Stomach (tissue), 9 donors: Measurements from ENCODE around the gene BDH1. TPM values are rescaled to one million over a fixed set of nuclear protein-coding genes. Genes with fewer than 3 reads are reported as not detected.
"Not testable (repeated sequence)": the region's sequence is repeated elsewhere in the genome, so short reads cannot be mapped to it uniquely, and the experiment has no call there.

Experiments used
- DNase-seq, 2 donors: peaks; one replicate each; pipeline versions ENCODE4 v3.0.0 to v3.0.0-alpha.2; 2013 to 2019
- H3K27ac ChIP-seq, 5 donors: fragments of 200-600 bp in 4 of 5; sonication (generic) in 4 of 5; one replicate each; pipeline ENCODE4 v1.5.1; 2013 to 2019; ENCODE audit warnings: mild to moderate bottlenecking in 1 of 5, moderate library complexity in 1 of 5
- H3K27me3 ChIP-seq, 3 donors: fragments of 200-600 bp; sonication (generic); one replicate each; pipeline ENCODE4 v1.5.1; 2017 to 2019; ENCODE audit warnings: mixed run types in 1 of 3
- H3K36me3 ChIP-seq, 4 donors: fragments of 200-600 bp; sonication (generic); 1 replicate in 3 of 4; 2 replicates in 1 of 4; pipeline ENCODE4 v1.5.1; 2016 to 2019
- H3K4me1 ChIP-seq, 4 donors: fragments of 200-600 bp; sonication (generic); one replicate each; pipeline ENCODE4 v1.5.1; 2016 to 2019
- H3K4me3 ChIP-seq, 4 donors: fragments of 200-600 bp; sonication (generic) in 3 of 4; one replicate each; pipeline ENCODE4 v1.5.1; 2016 to 2019; ENCODE audit warnings: mild to moderate bottlenecking in 1 of 4
- H3K9me3 ChIP-seq, 4 donors: fragments of 200-600 bp; sonication (generic); one replicate each; pipeline ENCODE4 v1.5.1; 2016 to 2019
- CTCF ChIP-seq, 7 experiments: fragments of 450-650 bp in 4 of 7; fragments of 200-600 bp in 3 of 7; sonication (generic) in 3 of 7; IDR thresholded peaks; one replicate each; pipeline ENCODE4 v1.5.1; 2016 to 2019; ENCODE audit warnings: antibody characterized with exemption in 7 of 7, control low read depth in 2 of 7, mild to moderate bottlenecking in 1 of 7
- EP300 ChIP-seq: sonication (generic); formaldehyde crosslinking; IDR thresholded peaks from one replicate; pipeline ENCODE4 v1.6.1; 2017; ENCODE audit warnings: antibody characterized with exemption
- POLR2A ChIP-seq, 4 donors: fragments of 450-650 bp; IDR thresholded peaks; one replicate each; pipeline ENCODE4 v1.6.1; 2016; ENCODE audit warnings: antibody characterized with exemption in 4 of 4, control low read depth in 2 of 4, mild to moderate bottlenecking in 1 of 4, moderate library complexity in 1 of 4
- POLR2AphosphoS5 ChIP-seq, 3 donors: sonication (generic); formaldehyde crosslinking; IDR thresholded peaks; one replicate each; pipeline ENCODE4 v1.6.1; 2016; ENCODE audit warnings: antibody characterized with exemption in 3 of 3
- WGBS, 5 donors: extraction: QIAGEN DNeasy Blood & Tissue Kit in 3 of 5; methylation state at CpG; one replicate each; pipeline versions ENCODE4 v1.1.5 to v1.1.7; 2013 to 2018; 5-methylcytosine and 5-hydroxymethylcytosine counted together
- intact Hi-C: fragments of 100-400 bp; cut with DNase I; formaldehyde crosslinking; loops from one replicate; pipeline ENCODE4 v1.15.1; 2023; ENCODE audit warnings: low total_unique reads
- polyA plus RNA-seq, 3 donors: library from polyadenylated mRNA; stranded (reverse); fragments of 200-250 nt; gene quantifications; one replicate each; pipeline ENCODE4 v1.2.3, GENCODE V29; 2013
- total RNA-seq, 5 donors: library from RNA; depleted of rRNA; stranded (reverse); fragments of >200 nt; gene quantifications; one replicate each; pipeline versions ENCODE4 v1.1.0 to v1.2.3, GENCODE V29; 2014 to 2016
- donor health status: healthy with polysubstance abuse.
- donor health status: Bipolar disorder and iron deficiency.
- donor health status: healthy.

BDH1 gene
- total and polyA plus RNA-seq, 8 donors, result 3.5 to 128 (median 20.6) TPM

DNA sequence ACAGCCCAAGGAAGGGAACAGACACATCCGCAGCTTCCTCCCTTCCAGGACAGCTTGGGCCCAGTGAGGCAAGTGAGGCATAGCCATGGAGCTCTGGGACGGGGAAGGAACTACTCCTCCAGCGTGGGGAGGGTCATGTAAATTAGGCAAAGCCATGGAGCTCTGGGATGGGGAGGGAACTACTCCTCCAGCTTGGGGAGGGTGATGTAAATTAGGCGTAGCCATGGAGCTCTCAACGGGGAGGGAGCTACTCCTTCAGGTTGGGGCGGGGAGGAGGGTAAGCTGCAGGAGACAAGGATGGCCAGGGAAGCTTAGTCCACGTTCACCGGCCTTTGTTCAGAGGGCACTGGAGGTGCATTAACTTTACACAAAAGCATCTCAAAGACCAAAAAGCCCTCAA, 21.1 kb upstream of the BDH1 start:
- H3K27ac ChIP-seq, result no peak overlapping the region
- no peak for DNase-seq
- no peak for TF ChIP-seq POLR2AphosphoS5 (IDR thresholded peaks at IDR 0.05)
- TF ChIP-seq POLR2A (IDR thresholded peaks at IDR 0.05), result no peak
- TF ChIP-seq EP300, result no peak
- no peak for TF ChIP-seq CTCF (IDR thresholded peaks at IDR 0.05)
- no peaks in the 10 kb centered on the region for H3K9me3 ChIP-seq
- peaks cover 0 to 8% (median 0%) of the 10 kb centered on the region in 4 donors for H3K36me3 ChIP-seq
- no peaks in the 10 kb centered on the region for H3K4me1 ChIP-seq
- WGBS, 5 donors, result 75 to 88% (median 78%) methylated on average over 8 of the region's 8 CpGs
- H3K27me3 ChIP-seq, result no peaks in the 10 kb centered on the region
- no peak overlapping the region for H3K4me3 ChIP-seq
- intact Hi-C loops, result no loop called here

- Histone ChIP-seq H3K4me1 (no peaks in the 10 kb centered on the region), H3K36me3 (peaks cover 0 to 8% (median 0%) of the 10 kb centered on the region in 4 donors), H3K9me3 (no peaks in the 10 kb centered on the region), H3K27me3 (peaks cover 0 to 2% (median 0%) of the 10 kb centered on the region in 3 donors), H3K27ac (no peak overlapping the region), H3K4me3 (no peak overlapping the region)
- 84 to 91% (median 87%) methylated on average over 5 of the region's 5 CpGs for WGBS, 5 donors
- DNase-seq, result no peak
- no peak for TF ChIP-seq POLR2A (IDR thresholded peaks at IDR 0.05)
- TF ChIP-seq CTCF (IDR thresholded peaks at IDR 0.05), result no peak
- TF ChIP-seq POLR2AphosphoS5 (IDR thresholded peaks at IDR 0.05), result no peak
- no peak for TF ChIP-seq EP300
- intact Hi-C loops, result no loop called here
Observed at GRCh38 chr3:197575362-197575761, 19.6 kb upstream of the BDH1 start.

DNA sequence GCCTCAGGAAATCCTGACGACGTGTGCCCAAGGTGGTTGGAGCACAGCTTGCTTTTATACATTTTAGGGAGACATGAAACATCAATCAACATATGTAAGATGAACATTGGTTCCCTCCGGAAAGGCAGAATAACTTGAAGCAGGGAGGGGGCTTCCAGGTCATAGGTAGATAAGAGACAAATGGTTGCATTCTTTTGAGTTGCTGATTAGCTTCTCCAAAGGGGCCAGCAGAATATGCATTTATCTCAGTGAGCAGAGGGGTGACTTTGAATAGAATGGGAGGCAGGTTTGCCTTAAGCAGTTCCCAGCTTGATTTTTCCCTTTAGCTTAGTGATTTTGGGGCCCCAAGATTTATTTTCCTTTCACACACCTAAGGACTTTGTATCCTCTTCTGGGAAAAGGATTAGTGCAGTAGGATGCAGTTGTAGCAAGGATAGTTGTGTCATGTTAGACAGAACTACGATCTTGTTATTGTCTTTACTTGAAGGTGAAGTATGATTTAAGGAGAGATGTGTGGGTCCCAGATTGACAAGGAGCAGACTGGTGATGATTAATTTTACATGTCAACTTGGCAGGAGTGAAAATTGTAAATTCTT, 18.7 kb upstream of the BDH1 start:
- H3K27ac ChIP-seq, H3K36me3 ChIP-seq, H3K27me3 ChIP-seq, H3K9me3 ChIP-seq, DNase-seq, intact Hi-C loops, H3K4me1 ChIP-seq, H3K4me3 ChIP-seq: not testable (repeated sequence)
- WGBS, 5 donors, result 32 to 47% (median 39%) methylated on average over 4 of the region's 4 CpGs

GRCh38 chr3:197573048-197573767, 17.4 kb upstream of the BDH1 start:
- peaks cover 0 to 8% (median 0%) of the 10 kb centered on the region in 4 donors for H3K36me3 ChIP-seq
- intact Hi-C loops, result no loop called here
- H3K27ac ChIP-seq, result no peak overlapping the region
- peaks cover 0 to 14% (median 0%) of the 10 kb centered on the region in 3 donors for H3K27me3 ChIP-seq
- DNase-seq, result no peak
- TF ChIP-seq POLR2A (IDR thresholded peaks at IDR 0.05) (no peak), EP300 (no peak), CTCF (IDR thresholded peaks at IDR 0.05) (no peak)
- no peaks in the 10 kb centered on the region for H3K9me3 ChIP-seq
- H3K4me1 ChIP-seq, result no peaks in the 10 kb centered on the region
- 69 to 78% (median 74%) methylated on average over 6 of the region's 6 CpGs for WGBS, 5 donors
- no peak overlapping the region for H3K4me3 ChIP-seq

- DNase-seq, H3K4me1 ChIP-seq, H3K4me3 ChIP-seq, H3K9me3 ChIP-seq, H3K36me3 ChIP-seq, H3K27ac ChIP-seq, intact Hi-C loops: not testable (repeated sequence)
- peaks cover 0 to 22% (median 0%) of the 10 kb centered on the region in 3 donors for H3K27me3 ChIP-seq
Observed at GRCh38 chr3:197571880-197572172, 16.1 kb upstream of the BDH1 start.

GRCh38 chr3:197571074-197571879, 15.5 kb upstream of the BDH1 start:
- intact Hi-C loops, H3K9me3 ChIP-seq, DNase-seq, H3K27ac ChIP-seq, H3K36me3 ChIP-seq, H3K4me1 ChIP-seq, H3K4me3 ChIP-seq: not testable (repeated sequence)
- peaks cover 0 to 22% (median 0%) of the 10 kb centered on the region in 3 donors for H3K27me3 ChIP-seq
- WGBS, 5 donors, result 84 to 89% (median 86%) methylated on average over 4 of the region's 4 CpGs

DNA sequence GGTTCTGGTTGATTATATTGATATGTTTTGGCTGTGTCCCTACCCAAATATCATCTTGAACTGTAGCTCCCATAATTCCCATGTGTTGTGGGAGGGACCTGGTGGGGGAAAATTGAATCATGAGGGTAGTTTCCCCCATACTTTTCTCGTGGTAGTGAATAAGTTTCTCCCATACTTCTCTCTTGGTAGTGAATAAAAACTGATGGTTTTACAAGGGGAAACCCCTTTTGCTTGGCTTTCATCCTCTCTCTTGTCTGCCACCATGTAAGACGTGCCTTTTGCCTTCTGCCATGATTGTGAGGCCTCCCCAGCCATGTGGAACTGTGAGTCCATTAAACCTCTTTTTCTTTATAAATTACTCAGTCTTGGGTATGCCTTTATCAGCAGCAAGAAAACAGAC, 13.7 kb upstream of the BDH1 start:
- H3K9me3 ChIP-seq, H3K4me3 ChIP-seq, DNase-seq, H3K4me1 ChIP-seq, intact Hi-C loops, H3K36me3 ChIP-seq, H3K27ac ChIP-seq: not testable (repeated sequence)
- peaks cover 0 to 22% (median 0%) of the 10 kb centered on the region in 3 donors for H3K27me3 ChIP-seq
- WGBS, 5 donors, result 69 to 84% (median 80%) methylated on average over 2 of the region's 2 CpGs
